Renal cortical epithelial cell (primary cell): ENCODE data around the gene PDE7B. TPM values are rescaled to one million over a fixed set of nuclear protein-coding genes. Genes with fewer than 3 reads are reported as not detected.
"Not testable (repeated sequence)": the region's sequence is repeated elsewhere in the genome, so short reads cannot be mapped to it uniquely, and the experiment has no call there.

ENCODE experiments used
- DNase-seq: peaks from one replicate; pipeline ENCODE4 v3.0.0-alpha.2; 2011; ENCODE audit warnings: low read depth
- total RNA-seq: library from RNA; depleted of rRNA; stranded (reverse); fragments of >200 nt; gene quantifications from 2 replicates; pipeline ENCODE4 v1.2.3, GENCODE V29; 2014

PDE7B gene
- total RNA-seq, 1 donor from 2014 or later = 3.2 TPM

DNA sequence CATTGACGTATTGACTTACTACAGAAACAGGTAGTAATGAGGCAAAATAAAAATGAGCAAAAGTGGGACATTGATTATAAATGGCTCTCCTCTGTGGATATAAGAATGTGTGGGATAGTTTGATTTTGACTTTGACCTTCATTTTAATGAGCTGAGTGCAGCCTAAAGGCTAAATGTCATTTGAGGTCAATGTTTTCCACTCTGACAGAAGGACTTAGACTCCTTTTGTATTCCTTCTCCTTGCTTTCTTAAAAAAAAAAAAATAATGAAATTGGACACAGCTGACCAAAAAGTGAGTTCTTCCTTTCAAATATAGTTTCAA, 330.0 kb downstream of the PDE7B start:
- no peak for DNase-seq

DNA sequence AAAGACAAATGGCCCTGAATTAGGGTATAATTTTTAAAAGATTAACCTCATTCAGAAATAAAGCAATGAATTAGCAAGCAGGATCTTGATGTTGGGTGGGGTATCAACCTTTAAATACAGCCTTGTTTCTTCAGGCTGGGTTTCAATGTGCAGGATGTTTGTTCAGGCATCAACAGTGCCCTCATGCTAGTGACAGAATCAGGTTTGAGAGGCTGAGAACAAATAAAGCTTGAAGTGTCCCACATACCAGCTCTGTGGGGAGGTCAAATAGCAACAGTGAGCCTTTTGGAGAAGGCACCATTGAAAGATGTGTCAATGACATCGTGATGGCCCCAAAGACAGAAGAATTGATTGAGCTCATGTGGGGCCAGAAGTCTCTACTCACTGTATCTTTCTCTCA, 330.4 kb downstream of the PDE7B start:
- no peak for DNase-seq

DNA sequence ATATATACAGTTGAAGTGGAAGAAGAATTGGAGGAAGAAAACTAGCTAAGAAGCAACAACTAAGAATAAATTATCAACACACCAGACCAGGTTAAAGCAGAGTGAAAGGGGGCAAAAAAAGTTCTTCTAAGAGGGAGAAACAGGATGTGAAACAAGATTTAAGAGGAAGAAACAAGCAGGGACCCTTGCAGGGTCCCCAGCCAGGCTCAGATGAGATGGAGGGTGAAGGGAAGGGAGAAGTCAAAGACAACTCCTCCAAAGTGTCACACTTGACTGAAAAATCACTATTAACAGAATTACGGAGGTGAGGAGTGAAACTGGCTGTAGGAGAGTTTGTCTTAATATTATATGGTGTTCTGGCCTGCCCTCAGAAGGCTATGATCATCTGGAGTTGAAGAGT, 333.2 kb downstream of the PDE7B start:
- no peak for DNase-seq

DNA sequence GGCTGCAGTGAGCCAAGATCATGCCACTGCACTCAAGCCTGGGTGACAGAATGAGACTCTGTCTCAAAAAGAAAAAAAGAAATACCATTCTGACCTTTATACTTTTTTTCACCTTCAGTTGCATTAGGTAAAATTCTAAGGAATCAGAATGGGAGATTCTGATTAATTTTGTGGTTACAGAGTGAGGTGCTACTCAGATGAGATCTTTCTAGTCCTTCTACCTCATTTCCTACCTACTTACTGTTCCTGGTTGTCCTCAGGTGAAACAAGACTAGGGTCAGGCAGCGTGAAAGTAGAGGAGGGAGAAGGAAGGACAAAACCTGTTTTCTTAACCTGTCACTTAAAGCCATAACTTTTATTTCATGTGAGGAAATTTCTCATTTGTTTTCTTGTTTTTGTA, 334.9 kb downstream of the PDE7B start:
- DNase-seq = no peak

DNA sequence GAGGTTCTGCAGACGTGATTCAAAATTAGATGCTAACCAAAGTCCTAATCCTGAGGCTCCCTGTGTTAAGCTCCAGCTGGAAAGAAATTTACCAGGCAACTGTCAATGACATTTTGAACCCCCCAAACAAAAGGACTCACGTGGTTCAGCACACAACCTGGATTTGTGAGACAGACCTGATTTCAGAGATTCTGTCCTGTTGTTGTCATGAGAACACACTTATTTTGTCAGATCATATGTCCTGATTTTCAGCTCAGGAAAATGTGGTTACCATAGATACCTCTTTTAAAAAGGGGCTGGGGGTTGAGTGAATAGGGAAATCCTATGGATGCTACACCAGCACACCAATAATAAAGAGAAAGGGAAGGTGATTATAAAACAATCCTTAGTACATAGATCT, 337.0 kb downstream of the PDE7B start:
- no peak for DNase-seq

DNA sequence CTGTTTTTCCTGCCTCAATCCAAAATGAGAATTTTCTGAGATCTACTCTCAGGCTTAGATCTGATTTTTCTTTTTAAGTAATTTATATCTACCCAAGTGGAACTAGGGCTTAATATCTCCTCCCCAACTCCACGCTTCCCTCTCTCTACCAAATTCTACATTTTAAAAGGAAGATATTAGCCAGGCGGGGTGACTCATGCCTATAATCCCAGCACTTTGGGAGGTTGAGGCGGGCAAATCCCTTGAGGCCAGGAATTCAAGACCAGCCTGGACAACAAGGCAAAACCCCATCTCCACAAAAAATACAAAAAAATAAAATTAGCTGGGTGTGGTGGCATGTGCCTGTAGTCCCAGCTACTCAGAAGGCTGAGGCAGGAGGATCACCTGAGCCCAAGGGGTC, 337.6 kb downstream of the PDE7B start:
- no peak for DNase-seq

DNA sequence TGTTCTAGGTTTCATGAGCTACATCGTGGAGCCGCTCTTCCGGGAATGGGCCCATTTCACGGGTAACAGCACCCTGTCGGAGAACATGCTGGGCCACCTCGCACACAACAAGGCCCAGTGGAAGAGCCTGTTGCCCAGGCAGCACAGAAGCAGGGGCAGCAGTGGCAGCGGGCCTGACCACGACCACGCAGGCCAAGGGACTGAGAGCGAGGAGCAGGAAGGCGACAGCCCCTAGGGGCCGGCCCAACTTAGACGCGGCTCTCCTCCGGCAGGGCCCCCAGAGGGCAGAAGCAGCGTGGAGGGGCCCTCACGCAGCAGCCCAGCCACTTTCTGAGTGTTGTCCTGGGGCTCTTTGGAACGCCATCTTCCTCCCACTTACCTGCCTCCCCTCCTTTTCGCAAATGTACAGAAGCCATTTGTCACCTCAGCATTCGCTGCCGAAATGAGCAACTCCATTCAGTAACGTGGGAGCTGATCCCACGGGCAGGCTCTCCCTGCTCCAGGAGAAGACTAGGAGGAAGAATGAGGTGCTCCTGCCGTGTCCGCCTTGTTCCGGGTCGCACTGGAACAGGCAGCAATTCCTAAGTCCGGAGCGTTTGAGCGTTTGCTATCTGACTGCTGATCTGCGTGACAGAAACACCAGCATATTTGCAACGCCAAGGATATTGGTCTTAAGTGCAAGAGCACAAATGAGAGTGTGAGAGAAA, 340.3 kb downstream of the PDE7B start:
- DNase-seq = no peak

DNA sequence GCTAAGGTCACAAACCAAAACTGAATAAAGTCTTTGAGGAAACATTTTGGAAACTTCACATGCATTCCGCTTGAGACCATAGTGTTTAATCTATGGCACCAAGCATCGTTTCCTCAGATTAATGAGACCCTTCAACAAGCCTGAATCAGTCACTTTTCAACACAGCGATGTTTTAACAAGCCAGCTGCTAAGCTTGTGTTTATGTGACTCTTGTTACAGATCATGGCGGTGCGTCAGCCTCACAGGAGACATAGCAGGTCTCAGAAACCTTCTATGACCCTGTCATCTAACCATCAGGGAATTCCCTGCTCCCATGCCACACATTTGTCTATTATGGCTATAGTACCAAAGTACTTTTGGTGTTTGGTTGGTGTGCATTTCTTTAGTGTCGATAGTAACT, 341.4 kb downstream of the PDE7B start:
- DNase-seq = no peak

DNA sequence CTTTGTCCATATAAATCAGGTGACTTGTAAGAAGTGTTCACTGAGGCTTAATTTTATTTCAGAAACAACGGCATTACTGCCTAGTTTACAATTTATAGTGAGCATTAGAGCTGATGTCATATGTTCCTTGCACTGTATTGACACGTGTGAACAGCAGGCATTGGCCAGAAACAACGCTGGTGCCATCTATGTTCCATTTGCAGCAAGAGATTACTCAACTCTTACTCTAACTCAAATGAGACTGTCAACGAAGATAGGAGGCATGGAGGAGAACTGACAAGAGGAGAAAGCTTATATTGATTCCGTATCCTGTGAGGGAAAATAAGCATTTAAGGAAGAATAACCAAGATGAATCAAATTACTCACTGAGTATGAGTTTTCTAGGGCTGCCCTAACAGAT, 350.2 kb downstream of the PDE7B start:
- DNase-seq = peak; percentile 31

DNA sequence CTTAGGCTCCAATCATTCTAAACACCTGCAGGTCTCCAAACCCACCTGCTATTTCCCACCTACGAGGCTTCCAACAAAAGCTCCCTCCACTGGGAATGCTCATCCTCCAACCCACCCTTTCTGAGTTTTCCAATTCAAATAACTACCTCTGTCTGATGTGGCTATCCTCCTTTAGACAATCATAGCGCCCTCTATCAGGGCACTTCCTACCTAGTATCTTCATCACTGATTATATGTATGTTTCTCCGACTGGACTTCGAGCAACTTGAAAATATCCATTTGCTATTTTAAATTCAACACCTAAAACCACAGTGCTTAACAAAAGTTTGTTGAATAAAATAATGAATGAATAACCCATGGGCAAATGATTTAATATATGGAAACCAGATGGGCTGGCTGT, 357.3 kb downstream of the PDE7B start:
- DNase-seq = no peak

DNA sequence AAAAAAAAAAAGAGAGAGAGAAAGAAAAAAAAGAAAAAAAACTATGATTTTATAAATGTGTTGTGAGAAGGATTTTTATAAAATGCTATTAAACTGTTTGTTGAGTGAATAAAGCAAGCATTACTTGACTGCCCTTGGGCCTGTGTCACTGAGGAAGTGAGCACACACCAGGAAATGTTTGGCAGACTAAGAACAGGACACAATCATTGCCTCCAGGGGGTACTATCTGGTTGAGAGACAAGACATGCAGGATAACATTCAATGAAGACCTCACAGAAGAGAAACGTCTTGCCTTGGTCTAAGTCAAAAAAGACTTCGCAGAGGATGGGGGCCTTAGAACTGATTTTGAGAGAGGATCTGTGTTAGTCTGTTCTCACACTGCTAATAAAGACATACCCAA, 358.0 kb downstream of the PDE7B start:
- DNase-seq = no peak

DNA sequence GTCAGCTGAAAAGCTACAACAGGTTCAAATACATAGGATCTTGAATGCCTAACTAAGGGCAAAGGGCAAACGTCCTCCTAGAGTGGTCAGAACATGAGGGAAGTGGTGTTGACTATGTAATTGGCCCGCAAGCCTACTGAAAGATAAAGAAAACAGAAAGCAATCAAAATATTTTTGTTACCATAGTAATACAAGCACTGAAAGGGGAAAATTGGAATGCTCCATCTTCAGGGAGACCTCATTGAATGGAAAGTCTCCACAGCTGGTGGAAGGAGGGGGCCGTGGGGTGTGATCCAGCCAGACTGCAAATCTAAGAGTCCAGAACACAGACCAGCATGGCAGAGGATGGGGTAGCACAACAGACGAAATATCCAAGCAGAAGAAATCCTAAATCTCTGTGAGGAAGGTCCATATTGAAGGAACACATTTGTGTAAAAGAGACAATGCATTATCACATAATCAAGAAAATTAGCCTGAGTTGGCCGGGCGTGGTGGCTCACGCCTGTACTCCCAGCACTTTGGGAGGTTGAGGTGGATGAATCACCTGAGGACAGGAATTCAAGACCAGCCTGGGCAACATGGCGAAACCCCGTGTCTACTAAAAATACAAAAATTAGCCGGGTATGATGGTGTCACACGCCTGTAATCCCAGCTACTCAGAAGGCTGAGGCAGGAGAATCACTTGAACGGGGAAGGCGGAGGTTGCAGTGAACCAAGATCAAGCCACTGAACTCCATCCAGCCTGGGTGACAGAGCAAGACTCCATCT, 359.1 kb downstream of the PDE7B start:
- DNase-seq = no peak

DNA sequence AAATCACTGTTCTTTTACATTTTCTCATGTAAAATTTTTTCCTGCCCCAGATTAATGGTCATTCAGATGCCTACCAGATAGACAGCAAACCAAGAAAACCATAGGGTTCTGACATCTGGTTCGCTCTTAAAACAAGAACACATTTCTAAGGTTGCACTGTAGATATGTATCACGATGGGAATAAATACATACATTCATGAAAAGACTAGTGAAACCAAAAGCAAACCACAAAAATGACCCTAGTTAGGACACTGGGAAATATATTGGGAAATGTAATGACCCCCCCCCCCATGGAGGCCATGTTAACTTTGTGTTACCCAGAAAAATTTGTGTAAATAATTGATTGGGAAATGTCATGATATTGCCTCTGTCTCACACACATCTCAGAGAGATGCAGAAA, 361.1 kb downstream of the PDE7B start:
- DNase-seq = no peak

DNA sequence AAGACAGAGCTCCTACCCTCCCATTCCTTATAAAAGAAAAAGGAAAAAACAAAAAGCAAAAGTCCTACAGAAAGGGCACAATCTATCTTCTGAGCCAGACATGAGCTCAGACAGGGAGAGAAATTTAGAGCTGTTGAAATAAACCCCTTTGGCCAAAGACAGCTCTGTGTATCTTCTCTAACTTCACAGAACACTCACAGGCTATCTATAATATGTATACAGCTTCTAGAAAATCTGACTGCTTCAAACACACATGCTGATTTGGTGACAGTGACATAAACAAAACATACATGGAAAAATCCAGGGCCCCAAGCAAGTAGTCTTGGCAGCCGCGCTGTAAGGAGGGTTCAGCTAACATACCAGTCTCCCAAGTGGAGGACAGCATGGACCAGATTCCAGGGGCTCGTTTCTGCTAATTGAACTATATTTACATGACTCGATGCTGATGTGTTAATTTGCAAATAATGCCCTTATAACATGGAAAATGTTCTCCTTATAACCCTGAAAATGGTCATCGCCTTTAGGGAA, 361.6 kb downstream of the PDE7B start:
- no peak for DNase-seq

DNA sequence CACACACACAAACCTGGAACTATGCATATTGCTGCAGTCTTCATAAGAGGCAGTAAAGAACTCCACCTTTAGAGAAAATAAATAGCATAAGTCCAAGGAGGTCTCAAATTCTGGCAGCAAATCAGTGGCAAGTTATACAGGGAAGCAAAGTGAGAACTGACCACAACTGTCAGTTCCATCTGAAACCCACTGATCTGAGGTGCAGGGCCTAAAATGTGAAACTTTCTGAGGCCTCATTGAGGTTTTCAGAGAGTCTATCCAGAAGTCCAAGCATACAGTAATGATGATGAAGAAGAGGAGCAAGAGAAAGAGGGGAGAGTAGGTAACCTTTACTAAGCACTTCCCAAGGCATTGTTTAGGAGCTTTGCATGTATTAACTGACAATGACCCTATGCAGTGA, 362.4 kb downstream of the PDE7B start:
- no peak for DNase-seq

DNA sequence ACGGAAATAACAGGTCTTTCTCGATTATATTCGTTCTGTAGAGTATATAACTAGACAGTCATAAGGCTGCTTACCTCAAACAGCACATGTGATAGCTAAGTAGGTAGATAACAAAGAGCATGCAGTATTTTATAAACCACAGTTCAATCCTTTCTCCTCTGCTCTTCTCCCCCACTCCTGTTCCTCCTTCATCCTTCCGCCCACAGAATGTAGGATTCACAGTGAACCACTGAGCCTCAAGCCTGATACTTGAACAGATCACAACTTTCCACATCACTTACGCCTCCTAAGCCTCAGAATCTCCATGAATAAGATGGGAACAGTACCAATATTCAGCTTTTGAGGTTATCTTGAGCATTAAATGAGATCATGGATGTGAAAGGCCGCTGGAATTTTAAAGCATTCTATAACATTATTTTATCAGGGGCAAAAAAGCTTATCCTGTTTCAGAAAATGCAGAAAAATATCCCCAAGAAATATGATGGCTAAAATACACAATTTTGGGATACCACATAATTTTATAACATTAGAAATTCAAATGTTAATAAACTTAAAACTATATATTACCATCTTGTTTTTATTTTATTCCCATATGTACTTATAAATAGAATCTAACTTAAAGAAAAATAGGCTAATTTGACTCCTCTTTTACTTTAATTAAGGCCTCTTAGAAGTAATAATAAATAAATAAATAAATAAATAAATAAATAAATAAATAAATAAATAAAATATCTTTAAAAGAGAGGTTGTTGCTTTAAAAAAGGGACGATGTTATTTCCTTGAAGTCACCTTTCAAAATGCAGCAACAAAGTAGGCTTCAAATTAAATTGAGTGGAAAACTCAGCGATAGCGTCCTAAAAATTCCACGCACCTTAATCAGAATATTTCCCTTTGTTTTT, 365.3 kb downstream of the PDE7B start:
- no peak for DNase-seq

DNA sequence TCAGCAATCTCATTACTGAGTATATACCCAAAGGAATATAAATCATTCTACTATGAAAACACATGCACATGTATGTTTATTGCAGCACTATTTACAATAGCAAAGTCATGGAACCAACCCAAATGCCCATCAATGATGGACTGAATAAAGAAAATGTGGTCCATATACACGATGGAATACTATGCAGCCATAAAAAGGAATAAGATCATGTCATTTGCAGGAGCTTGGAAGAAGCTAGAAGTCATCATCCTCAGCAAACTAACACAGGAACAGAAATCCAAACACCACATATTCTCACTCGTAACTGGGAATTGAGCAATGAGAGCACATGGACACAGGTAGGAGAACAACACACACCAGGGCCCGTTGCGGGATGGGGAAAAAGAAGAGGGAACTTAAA, 373.5 kb downstream of the PDE7B start:
- DNase-seq = not testable (repeated sequence)

DNA sequence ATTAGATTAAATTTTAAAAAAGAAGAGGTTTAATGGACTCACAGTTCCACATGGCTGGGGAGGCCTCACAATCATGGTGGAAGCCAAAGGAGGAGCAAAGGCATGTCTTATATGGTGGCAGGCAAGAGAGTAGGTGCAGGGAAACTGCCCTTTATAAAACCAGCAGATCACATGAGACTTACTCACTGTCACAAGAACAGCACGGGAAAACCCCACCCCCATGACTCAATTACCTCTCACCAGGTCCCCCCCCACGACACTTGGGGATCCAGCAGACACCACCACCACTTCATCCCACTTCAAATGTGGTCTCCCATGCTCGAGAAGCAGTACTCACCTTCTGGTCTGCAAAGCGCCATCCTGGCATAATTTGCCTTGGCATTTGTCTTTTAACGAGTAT, 374.0 kb downstream of the PDE7B start:
- DNase-seq = peak; percentile 37

DNA sequence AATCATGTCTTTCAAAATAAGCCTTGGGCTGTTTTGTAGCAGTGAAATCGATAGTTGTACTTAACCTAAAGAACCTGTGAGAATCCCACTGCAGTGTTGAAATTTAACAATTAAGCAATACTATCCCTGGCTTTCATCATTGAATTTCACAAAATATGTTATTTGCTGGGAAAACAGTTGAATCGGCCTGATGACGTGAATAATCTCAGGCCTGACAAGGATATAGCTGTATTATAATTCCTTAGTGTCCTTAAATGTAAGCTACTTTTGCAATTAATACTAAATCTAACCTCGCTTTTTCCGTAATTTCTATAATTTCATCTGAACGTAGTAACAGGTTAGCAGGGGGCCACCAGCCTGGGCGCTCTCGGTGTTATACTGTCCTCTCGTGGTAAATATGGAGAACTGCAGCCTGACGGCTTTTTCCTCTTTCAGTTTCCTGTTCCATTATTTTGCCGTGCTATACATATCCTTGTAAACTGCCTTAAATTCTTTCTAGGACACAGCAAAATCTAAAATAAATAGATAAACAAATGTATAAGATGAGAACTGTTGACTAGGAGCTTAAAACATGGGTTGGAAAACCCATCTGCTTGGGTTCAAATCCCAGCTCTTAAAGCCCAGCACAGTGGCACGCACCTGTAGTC, 374.6 kb downstream of the PDE7B start:
- peak; percentile 52 for DNase-seq

DNA sequence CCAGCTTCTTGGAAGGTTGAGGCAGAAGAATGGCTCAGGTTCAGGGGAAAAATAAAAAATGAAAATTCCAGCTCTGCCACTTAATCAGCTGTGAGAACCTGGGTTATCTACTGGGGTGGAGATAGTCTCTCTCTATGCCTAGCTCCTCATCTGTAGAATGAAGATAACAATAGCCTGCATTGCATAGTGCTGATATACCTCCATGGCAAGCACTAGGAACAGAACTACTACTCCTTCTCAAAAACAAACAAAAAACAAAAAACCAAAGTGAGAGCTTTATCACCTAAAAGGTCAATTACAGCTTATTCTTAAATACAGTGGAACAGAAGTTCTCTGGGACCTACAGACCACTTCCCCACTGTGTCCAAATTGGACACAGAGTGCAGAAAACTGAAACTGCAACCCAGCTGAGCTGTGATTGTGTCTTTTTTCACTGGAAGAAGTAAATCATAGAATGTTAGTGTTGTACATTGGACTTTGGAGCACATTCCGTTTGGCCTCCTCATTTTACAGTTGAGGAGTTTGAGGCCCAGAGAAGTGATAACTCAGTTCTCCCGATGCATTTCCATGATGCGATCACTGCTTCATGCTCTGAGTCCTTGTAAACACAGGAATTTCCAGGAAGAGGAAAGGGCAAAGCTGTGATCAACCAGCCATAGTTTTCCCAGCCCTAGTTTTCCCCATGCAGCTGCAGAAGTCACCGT, 375.3 kb downstream of the PDE7B start:
- peak; percentile 89 for DNase-seq

DNA sequence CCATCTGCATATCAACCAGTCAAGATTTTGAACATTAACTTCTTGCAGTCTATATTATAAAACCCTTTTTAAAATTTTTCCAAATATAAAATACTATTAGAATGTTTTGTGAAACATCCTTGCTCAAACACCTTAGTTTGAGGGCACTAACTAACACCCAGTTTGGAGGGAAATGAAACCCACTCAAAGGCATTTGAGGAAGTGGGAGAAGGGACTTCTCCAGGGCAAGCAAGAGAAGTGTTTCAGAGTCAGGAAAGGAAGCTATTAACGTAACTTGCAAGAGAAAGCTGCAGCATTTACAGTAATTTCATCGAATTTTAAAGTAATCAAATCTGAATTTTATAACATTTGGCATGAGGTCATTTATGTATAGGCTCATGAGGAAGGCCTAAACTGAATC, 377.3 kb downstream of the PDE7B start:
- no peak for DNase-seq
